Anterior cingulate cortex (tissue), 58 donors: ENCODE results near the gene ZDHHC11.
"Not testable (repeated sequence)": the region's sequence is repeated elsewhere in the genome, so short reads cannot be mapped to it uniquely, and the experiment has no call there.

Experiments
- DNase-seq, 58 donors: peaks; one replicate each; lab custom pipeline; 2025; lab: John Stamatoyannopoulos, UW

The ZDHHC11 gene

GRCh38 chr5:783049-783802 lies 67.6 kb downstream of the ZDHHC11 start:
- not testable (repeated sequence) for DNase-seq

GRCh38 chr5:782356-782755 lies 68.4 kb downstream of the ZDHHC11 start:
- DNase-seq, result not testable (repeated sequence)

GRCh38 chr5:780571-780970 lies 70.2 kb downstream of the ZDHHC11 start:
- not testable (repeated sequence) for DNase-seq

- DNase-seq, result not testable (repeated sequence)
Observed at GRCh38 chr5:778967-779366, 71.8 kb downstream of the ZDHHC11 start.

- not testable (repeated sequence) for DNase-seq
Observed at GRCh38 chr5:778421-778820, 72.4 kb downstream of the ZDHHC11 start.

- DNase-seq, result no peak
Observed at GRCh38 chr5:777756-778161, 73.0 kb downstream of the ZDHHC11 start.

GRCh38 chr5:776862-777711 lies 73.7 kb downstream of the ZDHHC11 start:
- DNase-seq, result no peak

- no peak for DNase-seq
Observed at GRCh38 chr5:775961-776861, 74.6 kb downstream of the ZDHHC11 start.

- not testable (repeated sequence) for DNase-seq
Observed at GRCh38 chr5:775595-775960, 75.2 kb downstream of the ZDHHC11 start.

GRCh38 chr5:774854-775505 lies 75.8 kb downstream of the ZDHHC11 start:
- peak in 1 of 58 donors; percentile 49 for DNase-seq

- not testable (repeated sequence) for DNase-seq
Observed at GRCh38 chr5:774304-774703, 76.5 kb downstream of the ZDHHC11 start.

- no peak for DNase-seq
Observed at GRCh38 chr5:773517-774264, 77.1 kb downstream of the ZDHHC11 start.

GRCh38 chr5:772931-773330 lies 77.9 kb downstream of the ZDHHC11 start:
- DNase-seq, result not testable (repeated sequence)

GRCh38 chr5:772547-772890 lies 78.3 kb downstream of the ZDHHC11 start:
- not testable (repeated sequence) for DNase-seq

GRCh38 chr5:771841-772546 lies 78.8 kb downstream of the ZDHHC11 start:
- DNase-seq, result not testable (repeated sequence)

GRCh38 chr5:771087-771781 lies 79.6 kb downstream of the ZDHHC11 start:
- DNase-seq, result not testable (repeated sequence)

GRCh38 chr5:770585-770984 lies 80.2 kb downstream of the ZDHHC11 start:
- DNase-seq, result not testable (repeated sequence)
